ENCODE measurements around the gene ZNF333. TPM values are rescaled to one million over a fixed set of nuclear protein-coding genes. Genes with fewer than 3 reads are reported as not detected.
A peak's percentile ranks its signal among the peaks of the same experiment; 100 is the strongest.
"Not testable (repeated sequence)": the region's sequence is repeated elsewhere in the genome, so short reads cannot be mapped to it uniquely, and the experiment has no call there.

Gene ZNF333
- total RNA-seq, 3 donors from 2014 or later, result 8.7 to 25.9 (median 10.7) TPM

GRCh38 chr19:14758816-14759215 is 69.0 kb downstream of the ZNF333 start:
- intact Hi-C loops (cut with DNase I, micrococcal nuclease), result no loop called here
- no peaks in the 10 kb centered on the region for H3K9me3 ChIP-seq
- H3K4me3 ChIP-seq, result no peak overlapping the region
- ATAC-seq, result peak; percentile 84
- no peaks in the 10 kb centered on the region for H3K36me3 ChIP-seq (ENCODE audit: low read depth)
- no peaks in the 10 kb centered on the region for H3K4me1 ChIP-seq (ENCODE audit: low read depth)
- TF ChIP-seq CTCF (IDR thresholded peaks at IDR 0.05), result no peak
- peak in 1 of 3 donors; percentile 6 for DNase-seq

- ATAC-seq (no peak), DNase-seq (no peak)
- no peaks in the 10 kb centered on the region for H3K9me3 ChIP-seq
- H3K4me3 ChIP-seq, result no peak overlapping the region
- no peaks in the 10 kb centered on the region for H3K36me3 ChIP-seq (ENCODE audit: low read depth)
- H3K4me1 ChIP-seq (ENCODE audit: low read depth), result no peaks in the 10 kb centered on the region
- intact Hi-C loops (cut with DNase I, micrococcal nuclease), result no loop called here
- TF ChIP-seq CTCF (IDR thresholded peaks at IDR 0.05), result no peak
Measured at GRCh38 chr19:14761607-14762006, 71.8 kb downstream of the ZNF333 start.

GRCh38 chr19:14762111-14762510 is 72.3 kb downstream of the ZNF333 start:
- no peaks in the 10 kb centered on the region for H3K36me3 ChIP-seq (ENCODE audit: low read depth)
- intact Hi-C loops (cut with DNase I, micrococcal nuclease), result no loop called here
- TF ChIP-seq CTCF (IDR thresholded peaks at IDR 0.05), result no peak
- H3K4me1 ChIP-seq (ENCODE audit: low read depth), result no peaks in the 10 kb centered on the region
- ATAC-seq (no peak), DNase-seq (no peak)
- H3K4me3 ChIP-seq, result no peak overlapping the region
- H3K9me3 ChIP-seq, result no peaks in the 10 kb centered on the region

GRCh38 chr19:14763497-14764145 is 73.8 kb downstream of the ZNF333 start:
- Histone ChIP-seq H3K4me1 (ENCODE audit: low read depth) (no peaks in the 10 kb centered on the region), H3K9me3 (no peaks in the 10 kb centered on the region), H3K36me3 (ENCODE audit: low read depth) (no peaks in the 10 kb centered on the region), H3K4me3 (no peak overlapping the region)
- ATAC-seq (no peak), DNase-seq (no peak)
- intact Hi-C loops (cut with DNase I, micrococcal nuclease), result no loop called here
- no peak for TF ChIP-seq CTCF (IDR thresholded peaks at IDR 0.05)

GRCh38 chr19:14764401-14764800 is 74.6 kb downstream of the ZNF333 start:
- DNase-seq, result no peak
- no peak for ATAC-seq
- Histone ChIP-seq H3K4me3 (no peak overlapping the region), H3K4me1 (ENCODE audit: low read depth) (no peaks in the 10 kb centered on the region), H3K36me3 (ENCODE audit: low read depth) (no peaks in the 10 kb centered on the region), H3K9me3 (no peaks in the 10 kb centered on the region)
- TF ChIP-seq CTCF (IDR thresholded peaks at IDR 0.05), result no peak
- intact Hi-C loops (cut with DNase I, micrococcal nuclease), result no loop called here

- H3K4me3 ChIP-seq; H3K4me1 ChIP-seq (ENCODE audit: low read depth); intact Hi-C loops (cut with DNase I, micrococcal nuclease); DNase-seq; H3K36me3 ChIP-seq (ENCODE audit: low read depth); H3K9me3 ChIP-seq: not testable (repeated sequence)
- peak; percentile 38 for ATAC-seq
Measured at GRCh38 chr19:14765403-14765802, 75.6 kb downstream of the ZNF333 start.

GRCh38 chr19:14765841-14766240 is 76.0 kb downstream of the ZNF333 start:
- intact Hi-C loops (cut with DNase I, micrococcal nuclease); H3K36me3 ChIP-seq (ENCODE audit: low read depth); H3K4me3 ChIP-seq; H3K9me3 ChIP-seq; H3K4me1 ChIP-seq (ENCODE audit: low read depth); ATAC-seq; DNase-seq: not testable (repeated sequence)

Measured in mucosa of descending colon (tissue), 3 donors.